GM23338 (cell line): Measurements from ENCODE around the gene CLIP2. TPM values are rescaled to one million over a fixed set of nuclear protein-coding genes. Genes with fewer than 3 reads are reported as not detected.
"Not testable (repeated sequence)": the region's sequence is repeated elsewhere in the genome, so short reads cannot be mapped to it uniquely, and the experiment has no call there.

Experiments
- ATAC-seq: fragments of 200-7000 bp; cut with Tn5 transposase; 3 replicates; pipeline ENCODE4 v1.9.1; 2020
- DNase-seq: peaks from one replicate; pipeline ENCODE4 v3.0.0-alpha.2; 2015; ENCODE audit warnings: low spot score
- H2AFZ ChIP-seq: fragments of 200-600 bp; sonication (generic); 2 replicates; pipeline ENCODE4 v1.8.0; 2016; ENCODE audit warnings: antibody characterized with exemption, mild to moderate bottlenecking, moderate library complexity
- H3F3A ChIP-seq: fragments of 200-600 bp; sonication (generic); replicated peaks from 2 replicates; pipeline ENCODE4 v1.8.0; 2017; ENCODE audit warnings: antibody characterized with exemption, mixed run types, low read depth
- H3K27ac ChIP-seq: fragments of 200-600 bp; sonication (generic); 2 replicates; pipeline ENCODE4 v1.6.1; 2016; ENCODE audit warnings: low read depth
- H3K27me3 ChIP-seq: fragments of 200-600 bp; sonication (generic); 2 replicates; pipeline ENCODE4 v1.8.0; 2016; ENCODE audit warnings: mild to moderate bottlenecking, mixed run types, moderate library complexity; ENCODE audit not compliant: insufficient read depth
- H3K36me3 ChIP-seq: fragments of 200-600 bp; sonication (generic); 2 replicates; pipeline ENCODE4 v1.8.0; 2016; ENCODE audit warnings: mild to moderate bottlenecking; ENCODE audit not compliant: insufficient read depth
- H3K4me1 ChIP-seq: fragments of 200-600 bp; sonication (generic); 2 replicates; pipeline ENCODE4 v1.8.0; 2016; ENCODE audit warnings: mild to moderate bottlenecking, moderate library complexity; ENCODE audit not compliant: insufficient read depth
- H3K4me2 ChIP-seq: fragments of 200-600 bp; sonication (generic); 2 replicates; pipeline ENCODE4 v1.7.1; 2017; ENCODE audit warnings: mixed run types
- H3K4me3 ChIP-seq: fragments of 200-600 bp; sonication (generic); 2 replicates; pipeline ENCODE4 v1.6.1; 2016; ENCODE audit warnings: mixed run types
- H3K79me2 ChIP-seq: fragments of 200-600 bp; sonication (generic); replicated peaks from 2 replicates; pipeline ENCODE4 v1.8.0; 2017; ENCODE audit warnings: mild to moderate bottlenecking; ENCODE audit not compliant: insufficient read depth
- H3K9me2 ChIP-seq: fragments of 200-600 bp; sonication (generic); 2 replicates; pipeline ENCODE4 v1.8.0; 2017; ENCODE audit not compliant: insufficient read depth
- H4K20me1 ChIP-seq: fragments of 200-600 bp; sonication (generic); replicated peaks from 2 replicates; pipeline ENCODE4 v1.8.0; 2017; ENCODE audit warnings: mild to moderate bottlenecking; ENCODE audit not compliant: insufficient read depth
- H3K27ac Mint-ChIP-seq: 2 replicates; pipeline ENCODE4 v1.8.0; 2020; ENCODE audit warnings: inconsistent platforms, mild to moderate bottlenecking, moderate library complexity, mixed read lengths
- H3K27me3 Mint-ChIP-seq: 3 replicates; pipeline ENCODE4 v1.8.0; 2022; ENCODE audit warnings: low read depth, mild to moderate bottlenecking, moderate library complexity, mixed read lengths, inconsistent platforms; ENCODE audit not compliant: insufficient read depth, poor library complexity
- H3K36me3 Mint-ChIP-seq: 3 replicates; pipeline ENCODE4 v1.8.0; 2021; ENCODE audit warnings: low read depth, mild to moderate bottlenecking, inconsistent platforms, moderate library complexity, mixed read lengths
- H3K4me1 Mint-ChIP-seq: 3 replicates; pipeline ENCODE4 v1.8.0; 2020; ENCODE audit warnings: mild to moderate bottlenecking, inconsistent platforms, mixed read lengths
- H3K4me3 Mint-ChIP-seq: 3 replicates; pipeline ENCODE4 v1.8.0; 2021; ENCODE audit warnings: moderate library complexity, mild to moderate bottlenecking, inconsistent platforms, mixed read lengths
- H3K9me3 Mint-ChIP-seq: 3 replicates; pipeline ENCODE4 v1.8.0; 2020; ENCODE audit warnings: moderate library complexity, mild to moderate bottlenecking, inconsistent platforms, mixed read lengths
- EZH2phosphoT487 ChIP-seq: fragments of 200-600 bp; sonication (generic); IDR thresholded peaks from one replicate; pipeline ENCODE4 v1.8.1; 2018; ENCODE audit warnings: antibody characterized with exemption; ENCODE audit not compliant: unreplicated experiment
- REST ChIP-seq: IDR thresholded peaks from one replicate; pipeline ENCODE4 v1.6.1; 2018; ENCODE audit warnings: antibody characterized with exemption; ENCODE audit not compliant: unreplicated experiment
- polyA plus RNA-seq: library from polyadenylated mRNA; unstranded; fragments of >200 nt; fragmentation: Nextera tagmentation; extraction: Ambion mirVana; gene quantifications from 2 replicates; pipeline ENCODE4 v1.2.1, GENCODE V29; 2016
- total RNA-seq: library from RNA; depleted of rRNA; stranded (reverse); fragments of >200 nt; shearing (Covaris generic); gene quantifications from 2 replicates; pipeline ENCODE4 v1.2.3, GENCODE V29; 2014
- TF ChIP-seq, protein P1 (sequence below), 2 experiments: fragments of 200-600 bp in 1 of 2; sonication (generic) in 1 of 2; conservative IDR thresholded peaks; 2 replicates each; pipeline versions ENCODE4 v1.5.1 to v1.6.1; 2016 to 2017; ENCODE audit warnings: antibody characterized with exemption in 2 of 2, low read depth in 2 of 2, mild to moderate bottlenecking in 2 of 2, moderate library complexity in 1 of 2

CLIP2 gene
- total and polyA plus RNA-seq, 2 experiments from 2014 or later: 8.1 to 51.9 TPM

- peaks cover 10% of the 10 kb centered on the region; the same call in 1 of the 2 replicates for H3F3A ChIP-seq
- no peaks in the 10 kb centered on the region for H3K27me3 ChIP-seq
- no peaks in the 10 kb centered on the region for H4K20me1 ChIP-seq
- DNase-seq: no peak
- H3K79me2 ChIP-seq: no peaks in the 10 kb centered on the region
- peaks cover 6% of the 10 kb centered on the region for H3K27me3 Mint-ChIP-seq
- H3K36me3 Mint-ChIP-seq: peaks cover 17% of the 10 kb centered on the region; the same call in 2 of the 3 replicates
- H3K36me3 ChIP-seq: no peaks in the 10 kb centered on the region; the same call in 1 of the 2 replicates
- H3K27ac ChIP-seq: no peak overlapping the region
- H3K4me1 ChIP-seq: 0 out of 2 replicates have a peak, but pooled peaks cover under 1% of the 10 kb centered on the region
- H3K4me3 Mint-ChIP-seq: no peak overlapping the region
- peaks cover 2% of the 10 kb centered on the region; the same call in 2 of the 3 replicates for H3K4me1 Mint-ChIP-seq
- no peak for TF ChIP-seq EZH2phosphoT487
- ATAC-seq: no peak
- H3K4me3 ChIP-seq: no peak overlapping the region
- no peak overlapping the region for H3K27ac Mint-ChIP-seq
- no peaks in the 10 kb centered on the region for H3K9me3 Mint-ChIP-seq
- no peaks in the 10 kb centered on the region for H3K9me2 ChIP-seq
- H3K4me2 ChIP-seq: no peak overlapping the region
- H2AFZ ChIP-seq: no peak overlapping the region
These were observed 99.7 kb downstream of the CLIP2 start for GRCh38 chr7:74388880-74389415.

- H3K79me2 ChIP-seq, H3K27me3 ChIP-seq, H3K36me3 ChIP-seq, H4K20me1 ChIP-seq, H3K4me1 Mint-ChIP-seq, H2AFZ ChIP-seq, H3K27me3 Mint-ChIP-seq, H3K4me3 ChIP-seq, H3K4me2 ChIP-seq, H3K9me3 Mint-ChIP-seq, H3K4me3 Mint-ChIP-seq, H3K9me2 ChIP-seq: not testable (repeated sequence)
- Histone ChIP-seq H3K27ac (peak overlapping the region; percentile 91), H3F3A (peaks cover 17% of the 10 kb centered on the region; the same call in 1 of the 2 replicates), H3K4me1 (peaks cover 11% of the 10 kb centered on the region)
- peak overlapping the region; percentile 87; the same call in 1 of the 2 replicates for H3K27ac Mint-ChIP-seq
- TF ChIP-seq REST: peak; percentile 29
- TF ChIP-seq, protein P1, sequence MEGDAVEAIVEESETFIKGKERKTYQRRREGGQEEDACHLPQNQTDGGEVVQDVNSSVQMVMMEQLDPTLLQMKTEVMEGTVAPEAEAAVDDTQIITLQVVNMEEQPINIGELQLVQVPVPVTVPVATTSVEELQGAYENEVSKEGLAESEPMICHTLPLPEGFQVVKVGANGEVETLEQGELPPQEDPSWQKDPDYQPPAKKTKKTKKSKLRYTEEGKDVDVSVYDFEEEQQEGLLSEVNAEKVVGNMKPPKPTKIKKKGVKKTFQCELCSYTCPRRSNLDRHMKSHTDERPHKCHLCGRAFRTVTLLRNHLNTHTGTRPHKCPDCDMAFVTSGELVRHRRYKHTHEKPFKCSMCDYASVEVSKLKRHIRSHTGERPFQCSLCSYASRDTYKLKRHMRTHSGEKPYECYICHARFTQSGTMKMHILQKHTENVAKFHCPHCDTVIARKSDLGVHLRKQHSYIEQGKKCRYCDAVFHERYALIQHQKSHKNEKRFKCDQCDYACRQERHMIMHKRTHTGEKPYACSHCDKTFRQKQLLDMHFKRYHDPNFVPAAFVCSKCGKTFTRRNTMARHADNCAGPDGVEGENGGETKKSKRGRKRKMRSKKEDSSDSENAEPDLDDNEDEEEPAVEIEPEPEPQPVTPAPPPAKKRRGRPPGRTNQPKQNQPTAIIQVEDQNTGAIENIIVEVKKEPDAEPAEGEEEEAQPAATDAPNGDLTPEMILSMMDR (conservative IDR thresholded peaks at IDR 0.05; ENCODE audit: low read depth in 2 of 2): peak; percentile 13 to 67; a peak in 3 of 4 replicates
- H3K36me3 Mint-ChIP-seq: peaks cover 32% of the 10 kb centered on the region
- DNase-seq: peak; percentile 72
- peak; percentile 85 for ATAC-seq
These were observed 104.5 kb downstream of the CLIP2 start for GRCh38 chr7:74393722-74394121.

DNA sequence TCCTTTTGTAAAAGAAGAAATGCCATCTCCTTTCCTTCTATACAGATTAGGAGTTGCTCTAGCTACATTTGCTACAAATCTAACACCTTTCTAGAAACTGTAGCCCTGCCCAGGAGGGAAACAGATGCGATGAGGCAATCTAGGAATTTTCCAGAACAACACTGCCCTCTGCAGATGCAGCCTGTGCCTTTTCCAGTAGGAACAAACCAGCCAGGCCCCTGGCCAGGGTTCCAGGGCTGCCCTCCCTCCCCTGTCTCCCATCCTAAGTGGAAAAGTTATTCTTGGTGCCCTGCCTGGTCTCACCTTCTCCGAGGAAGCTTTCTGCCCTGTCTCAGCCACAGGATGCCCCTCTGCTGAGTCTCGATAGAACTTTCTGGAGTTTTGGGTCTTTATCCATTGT, 105.4 kb downstream of the CLIP2 start:
- H3K4me1 Mint-ChIP-seq, H3K79me2 ChIP-seq, H3K4me3 ChIP-seq, H3K9me2 ChIP-seq, H3K9me3 Mint-ChIP-seq, H3K4me2 ChIP-seq, H3K36me3 ChIP-seq, H3K27me3 ChIP-seq, H3K4me3 Mint-ChIP-seq, H2AFZ ChIP-seq, H3K27ac Mint-ChIP-seq, H4K20me1 ChIP-seq, H3K27me3 Mint-ChIP-seq: not testable (repeated sequence)
- peaks cover 11% of the 10 kb centered on the region for H3K4me1 ChIP-seq
- peaks cover 33% of the 10 kb centered on the region for H3K36me3 Mint-ChIP-seq
- ATAC-seq (peak; percentile 83), DNase-seq (peak; percentile 68)
- H3K27ac ChIP-seq: peak overlapping the region; percentile 91
- TF ChIP-seq, protein P1 (conservative IDR thresholded peaks at IDR 0.05; ENCODE audit: low read depth in 2 of 2): peak; percentile 23 to 67
- peaks cover 17% of the 10 kb centered on the region; the same call in 1 of the 2 replicates for H3F3A ChIP-seq
